Activated CD8-positive, alpha-beta memory T cell treated with anti-CD3 and anti-CD28 coated beads, Interleukin-2, amount 50 U/mL, for 1 hour (primary cell): ENCODE measurements around the gene GORASP2.

ENCODE experiments used
- DNase-seq: peaks from one replicate; pipeline ENCODE4 v3.0.0-alpha.2; 2020; ENCODE audit errors: extremely low read depth

GORASP2 gene

GRCh38 chr2:170966648-170967396 lies 37.8 kb downstream of the GORASP2 start:
- DNase-seq = no peak

GRCh38 chr2:170967553-170967952 lies 38.5 kb downstream of the GORASP2 start:
- no peak for DNase-seq

- DNase-seq = no peak
Measured at GRCh38 chr2:170968205-170969003, 39.4 kb downstream of the GORASP2 start.

- no peak for DNase-seq
Measured at GRCh38 chr2:170969030-170969429, 40.0 kb downstream of the GORASP2 start.

GRCh38 chr2:170969872-170970496 lies 40.9 kb downstream of the GORASP2 start:
- DNase-seq = no peak

- DNase-seq = no peak
Measured at GRCh38 chr2:170971071-170971470, 42.0 kb downstream of the GORASP2 start.

- no peak for DNase-seq
Measured at GRCh38 chr2:170972296-170973224, 43.5 kb downstream of the GORASP2 start.

- DNase-seq = no peak
Measured at GRCh38 chr2:170973225-170973491, 44.1 kb downstream of the GORASP2 start.

GRCh38 chr2:170973492-170974303 lies 44.6 kb downstream of the GORASP2 start:
- DNase-seq = peak; percentile 61

GRCh38 chr2:170974304-170974993 lies 45.4 kb downstream of the GORASP2 start:
- no peak for DNase-seq

- no peak for DNase-seq
Measured at GRCh38 chr2:170975127-170975942, 46.3 kb downstream of the GORASP2 start.

- DNase-seq = no peak
Measured at GRCh38 chr2:170975943-170976270, 46.9 kb downstream of the GORASP2 start.

GRCh38 chr2:170984079-170984478 lies 55.0 kb downstream of the GORASP2 start:
- DNase-seq = no peak

GRCh38 chr2:170985407-170985806 lies 56.4 kb downstream of the GORASP2 start:
- DNase-seq = no peak

- DNase-seq = no peak
Measured at GRCh38 chr2:170986566-170987258, 57.7 kb downstream of the GORASP2 start.

- DNase-seq = no peak
Measured at GRCh38 chr2:170991398-170992182, 62.5 kb downstream of the GORASP2 start.

GRCh38 chr2:170996316-170996715 lies 67.3 kb downstream of the GORASP2 start:
- no peak for DNase-seq

GRCh38 chr2:170997893-170998597 lies 69.0 kb downstream of the GORASP2 start:
- DNase-seq = no peak
